Measurements from ENCODE around the gene MAST3.

The MAST3 gene

DNA sequence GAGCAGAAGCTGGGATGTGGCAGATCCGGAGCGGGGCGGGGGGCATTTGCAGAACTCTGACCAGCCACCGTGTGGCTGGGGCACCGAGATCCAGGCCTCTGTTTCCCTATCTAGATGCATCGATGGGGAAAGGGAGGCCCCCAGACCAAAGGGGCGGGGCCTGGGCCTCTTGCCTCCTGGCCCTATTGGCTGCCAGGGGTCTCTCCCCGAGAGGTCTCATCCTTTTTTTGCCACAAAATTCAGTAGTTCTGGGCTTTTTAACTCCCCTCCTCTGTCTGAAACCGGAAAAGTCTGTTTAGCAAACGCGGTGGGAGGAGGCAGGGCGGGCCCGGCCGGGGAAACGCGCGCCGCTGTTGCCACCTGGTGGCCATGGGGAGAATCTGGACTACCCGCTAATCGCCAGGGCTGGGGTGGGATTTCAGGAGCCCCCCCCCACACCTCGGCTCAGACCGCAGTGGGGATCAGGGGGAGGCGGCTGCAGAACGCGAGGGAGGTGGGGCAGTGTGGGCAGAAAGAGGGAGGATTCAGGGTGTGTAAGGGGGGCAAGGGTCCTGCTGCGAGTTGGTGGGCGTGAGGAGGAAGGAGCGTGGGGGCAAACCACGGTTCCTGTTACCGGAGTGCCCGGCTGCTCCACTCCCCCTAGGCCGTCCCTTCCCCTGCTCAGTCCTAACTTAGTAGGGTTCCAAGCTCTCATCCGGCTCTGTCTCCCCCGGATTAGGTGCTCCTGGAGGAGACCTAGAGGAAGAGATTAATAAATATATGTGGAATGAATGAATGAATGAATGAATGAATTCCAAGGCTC is 39.2 kb upstream of the MAST3 start:
- peak; percentile 85 for TF ChIP-seq CTCF (IDR thresholded peaks at IDR 0.05; ENCODE audit: insufficient read depth, low read depth, low read length, missing control alignments)
- peak; percentile 82 for DNase-seq (ENCODE audit: low read depth)
- H3K4me3 ChIP-seq (ENCODE audit: low read depth, low read length), result no peak overlapping the region

- no peak overlapping the region for H3K4me3 ChIP-seq (ENCODE audit: low read depth, low read length)
- no peak for TF ChIP-seq CTCF (IDR thresholded peaks at IDR 0.05; ENCODE audit: insufficient read depth, low read depth, low read length, missing control alignments)
- DNase-seq (ENCODE audit: low read depth), result no peak
Observed at GRCh38 chr19:18059297-18059696, 38.3 kb upstream of the MAST3 start.

GRCh38 chr19:18059902-18060301 is 37.7 kb upstream of the MAST3 start:
- no peak overlapping the region for H3K4me3 ChIP-seq (ENCODE audit: low read depth, low read length)
- DNase-seq (ENCODE audit: low read depth), result no peak
- no peak for TF ChIP-seq CTCF (IDR thresholded peaks at IDR 0.05; ENCODE audit: insufficient read depth, low read depth, low read length, missing control alignments)

- no peak for TF ChIP-seq CTCF (IDR thresholded peaks at IDR 0.05; ENCODE audit: insufficient read depth, low read depth, low read length, missing control alignments)
- H3K4me3 ChIP-seq (ENCODE audit: low read depth, low read length), result no peak overlapping the region
- DNase-seq (ENCODE audit: low read depth), result no peak
Observed at GRCh38 chr19:18060472-18060871, 37.1 kb upstream of the MAST3 start.

DNA sequence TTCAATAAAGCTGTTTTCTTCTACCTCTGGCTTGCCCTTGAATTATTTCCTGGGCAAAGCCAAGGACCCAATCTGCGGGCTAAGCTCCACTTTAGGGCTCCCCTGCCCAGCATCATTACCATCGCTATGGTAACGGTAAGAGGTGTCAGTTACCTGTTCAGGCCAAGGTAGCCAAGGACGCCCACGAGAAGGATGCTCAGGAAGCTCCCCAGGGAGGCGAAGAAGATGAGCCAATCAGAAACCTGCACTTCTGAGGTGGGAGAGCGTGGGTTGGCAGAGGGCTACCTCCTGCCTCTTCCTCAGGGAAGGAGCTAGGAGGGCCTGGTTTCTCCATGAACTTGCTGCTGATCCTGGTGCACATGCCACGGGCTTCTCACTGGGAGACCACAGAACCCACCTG is 35.5 kb upstream of the MAST3 start:
- no peak for TF ChIP-seq CTCF (IDR thresholded peaks at IDR 0.05; ENCODE audit: insufficient read depth, low read depth, low read length, missing control alignments)
- DNase-seq (ENCODE audit: low read depth), result no peak
- no peak overlapping the region for H3K4me3 ChIP-seq (ENCODE audit: low read depth, low read length)

GRCh38 chr19:18063463-18063862 is 34.1 kb upstream of the MAST3 start:
- peak; percentile 61 for DNase-seq (ENCODE audit: low read depth)
- no peak overlapping the region for H3K4me3 ChIP-seq (ENCODE audit: low read depth, low read length)

More at GRCh38 chr19:18063463-18063862, 34.1 kb upstream of the MAST3 start:
- TF ChIP-seq CTCF (IDR thresholded peaks at IDR 0.05; ENCODE audit: insufficient read depth, low read depth, low read length, missing control alignments), result peak; percentile 62

Measured in GM12865 (cell line).